HL-60 (cell line): ENCODE results near the gene CHD5.

Experiments used
- DNase-seq, 2 experiments: peaks; one replicate each; pipeline ENCODE4 v3.0.0-alpha.2; 2010 to 2020; ENCODE audit warnings: low read depth in 1 of 2, low spot score in 1 of 2
- H3K27ac ChIP-seq: fragments of 250-450 bp; sonication (Bioruptor Pico); replicated peaks from 2 replicates; pipeline ENCODE4 v1.5.1; 2020; ENCODE audit warnings: mild to moderate bottlenecking, moderate library complexity
- H3K27me3 ChIP-seq: fragments of 250-450 bp; sonication (Bioruptor Pico); 2 replicates; pipeline ENCODE4 v1.5.1; 2021; ENCODE audit warnings: mild to moderate bottlenecking, moderate library complexity; ENCODE audit not compliant: insufficient read depth, poor library complexity, severe bottlenecking
- H3K4me3 ChIP-seq: replicated peaks from 2 replicates; pipeline ENCODE4 v1.5.1; 2011; ENCODE audit warnings: mild to moderate bottlenecking, control low read depth, low read length; ENCODE audit not compliant: insufficient read depth
- CTCF ChIP-seq: IDR thresholded peaks from one replicate; pipeline ENCODE4 v1.5.1; 2011; ENCODE audit warnings: low read length, control low read depth, inconsistent platforms; ENCODE audit not compliant: insufficient read depth
- GABPA ChIP-seq: IDR thresholded peaks from 2 replicates; pipeline ENCODE4 v1.6.1; 2012; ENCODE audit warnings: low read depth
- POLR2AphosphoS5 ChIP-seq: IDR thresholded peaks from 2 replicates; pipeline ENCODE4 v1.6.1; 2012; ENCODE audit warnings: low read depth
- REST ChIP-seq: IDR thresholded peaks from 2 replicates; pipeline ENCODE4 v1.6.1; 2012; ENCODE audit warnings: low read depth; ENCODE audit not compliant: insufficient replicate concordance
- SPI1 ChIP-seq: IDR thresholded peaks from 2 replicates; pipeline ENCODE4 v1.6.1; 2012; ENCODE audit warnings: low read depth, mild to moderate bottlenecking, borderline replicate concordance

CHD5 gene

GRCh38 chr1:6126028-6126427 lies 54.1 kb downstream of the CHD5 start:
- no peak for TF ChIP-seq CTCF
- Histone ChIP-seq H3K27ac (no peak overlapping the region), H3K27me3 (no peaks in the 10 kb centered on the region), H3K4me3 (no peak overlapping the region)
- DNase-seq: no peak

- DNase-seq: no peak
- TF ChIP-seq CTCF (no peak), REST (no peak), SPI1 (no peak), GABPA (no peak), POLR2AphosphoS5 (no peak)
- no peak overlapping the region for H3K27ac ChIP-seq
- H3K27me3 ChIP-seq: no peaks in the 10 kb centered on the region
- no peak overlapping the region for H3K4me3 ChIP-seq
Observed at GRCh38 chr1:6125366-6125765, 54.8 kb downstream of the CHD5 start.

GRCh38 chr1:6124746-6125365 lies 55.3 kb downstream of the CHD5 start:
- DNase-seq: no peak
- no peak overlapping the region for H3K4me3 ChIP-seq
- H3K27ac ChIP-seq: no peak overlapping the region
- no peaks in the 10 kb centered on the region for H3K27me3 ChIP-seq
- TF ChIP-seq SPI1: no peak

GRCh38 chr1:6124341-6124740 lies 55.8 kb downstream of the CHD5 start:
- no peak for DNase-seq

More at GRCh38 chr1:6124341-6124740, 55.8 kb downstream of the CHD5 start:
- H3K27ac ChIP-seq: no peak overlapping the region
- H3K4me3 ChIP-seq: no peak overlapping the region
- TF ChIP-seq GABPA (no peak), POLR2AphosphoS5 (no peak), SPI1 (no peak), REST (no peak), CTCF (no peak)
- no peaks in the 10 kb centered on the region for H3K27me3 ChIP-seq
